ENCODE measurements around the gene CBL. TPM values are rescaled to one million over a fixed set of nuclear protein-coding genes. Genes with fewer than 3 reads are reported as not detected.

CBL gene
- total and polyA plus RNA-seq, 12 donors, result 2.7 to 15.6 (median 8.2) TPM

DNA sequence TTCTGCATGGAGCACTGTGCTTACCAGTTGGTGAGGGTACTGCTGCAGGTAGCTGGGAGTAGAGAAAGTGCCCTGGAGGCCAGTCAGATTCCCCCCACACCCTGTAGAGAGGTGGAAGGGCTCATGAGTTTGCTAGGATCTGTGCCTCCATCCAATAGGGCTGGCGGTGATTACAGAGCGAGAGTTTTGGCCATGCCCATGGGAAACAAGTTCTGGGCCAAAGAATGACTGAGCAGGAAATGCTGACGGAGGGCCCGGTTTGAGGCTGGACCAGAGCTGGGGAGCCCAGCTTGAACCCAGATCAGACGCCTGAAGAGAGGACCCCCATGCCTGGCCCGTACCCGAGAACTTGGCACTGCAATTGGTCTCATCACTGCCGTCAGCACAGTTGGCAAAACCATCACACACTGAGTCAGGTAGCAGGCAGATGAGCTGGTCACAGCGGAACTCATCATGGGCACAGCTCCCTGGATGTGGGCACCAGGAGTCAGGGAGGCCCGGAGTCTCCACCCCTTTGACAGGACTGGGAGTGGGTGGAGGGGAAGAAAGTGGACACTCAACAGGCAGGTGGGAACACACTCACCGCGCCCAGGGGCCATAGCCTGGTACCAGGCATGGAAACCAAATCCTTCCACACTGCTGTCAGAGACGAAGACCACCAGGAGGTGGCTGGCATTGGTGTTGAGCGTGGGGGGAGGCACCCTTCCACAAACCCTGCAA, 138.3 kb downstream of the CBL start:
- H3K27me3 ChIP-seq, result peaks cover 0 to 28% (median 0%) of the 10 kb centered on the region in 7 donors
- H3K36me3 ChIP-seq, result no peaks in the 10 kb centered on the region
- intact Hi-C loops (cut with DNase I), result loop anchor here in 1 of 10 donors (5.0 to 10.0 kb wide), 2 partner anchors 38 to 130 kb away; partner anchors contain the start of gene USP2
- H3K4me3 ChIP-seq, result no peak overlapping the region
- DNase-seq, result no peak
- H3K9me3 ChIP-seq, result no peaks in the 10 kb centered on the region
- WGBS, 2 donors, result 74 to 85% methylated on average over 14 of the region's 14 CpGs
- H3K27ac ChIP-seq, result no peak overlapping the region
- H3K4me1 ChIP-seq, result peaks cover 8 to 29% (median 23%) of the 10 kb centered on the region in 9 donors
- no peak for ATAC-seq
- TF ChIP-seq, protein P1, sequence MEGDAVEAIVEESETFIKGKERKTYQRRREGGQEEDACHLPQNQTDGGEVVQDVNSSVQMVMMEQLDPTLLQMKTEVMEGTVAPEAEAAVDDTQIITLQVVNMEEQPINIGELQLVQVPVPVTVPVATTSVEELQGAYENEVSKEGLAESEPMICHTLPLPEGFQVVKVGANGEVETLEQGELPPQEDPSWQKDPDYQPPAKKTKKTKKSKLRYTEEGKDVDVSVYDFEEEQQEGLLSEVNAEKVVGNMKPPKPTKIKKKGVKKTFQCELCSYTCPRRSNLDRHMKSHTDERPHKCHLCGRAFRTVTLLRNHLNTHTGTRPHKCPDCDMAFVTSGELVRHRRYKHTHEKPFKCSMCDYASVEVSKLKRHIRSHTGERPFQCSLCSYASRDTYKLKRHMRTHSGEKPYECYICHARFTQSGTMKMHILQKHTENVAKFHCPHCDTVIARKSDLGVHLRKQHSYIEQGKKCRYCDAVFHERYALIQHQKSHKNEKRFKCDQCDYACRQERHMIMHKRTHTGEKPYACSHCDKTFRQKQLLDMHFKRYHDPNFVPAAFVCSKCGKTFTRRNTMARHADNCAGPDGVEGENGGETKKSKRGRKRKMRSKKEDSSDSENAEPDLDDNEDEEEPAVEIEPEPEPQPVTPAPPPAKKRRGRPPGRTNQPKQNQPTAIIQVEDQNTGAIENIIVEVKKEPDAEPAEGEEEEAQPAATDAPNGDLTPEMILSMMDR (IDR thresholded peaks at IDR 0.05), result no peak

DNA sequence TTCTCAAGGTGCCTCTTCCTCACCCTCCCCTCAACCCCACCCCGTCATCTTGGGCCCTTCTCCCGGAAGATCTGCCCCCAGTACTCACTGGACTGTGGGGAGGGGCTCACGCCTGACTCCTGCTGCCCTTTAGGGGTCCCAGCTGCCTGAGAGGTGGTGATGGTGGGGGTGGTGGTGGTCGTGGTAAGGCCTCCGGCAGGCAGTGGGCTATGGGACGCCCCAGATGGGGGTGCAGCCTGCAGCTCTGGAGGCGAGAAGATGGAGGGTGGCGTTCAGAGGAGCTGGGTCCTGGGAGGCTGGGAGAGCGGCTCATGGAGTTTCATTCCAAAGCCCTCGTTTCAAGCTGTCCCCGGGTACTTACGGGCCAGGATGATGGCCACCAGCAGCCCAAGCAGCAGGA, 139.5 kb downstream of the CBL start:
- peaks cover 0 to 16% (median 0%) of the 10 kb centered on the region in 7 donors for H3K27me3 ChIP-seq
- peaks cover 8 to 25% (median 12%) of the 10 kb centered on the region in 9 donors for H3K4me1 ChIP-seq
- WGBS, 2 donors, result 88 to 92% methylated on average over 12 of the region's 12 CpGs
- H3K9me3 ChIP-seq, result no peaks in the 10 kb centered on the region
- no peak overlapping the region for H3K27ac ChIP-seq
- intact Hi-C loops (cut with DNase I), result loop anchor here in 1 of 10 donors (10.0 kb wide), 1 partner anchor 129 kb away; no protein-coding TSS in a partner anchor
- no peaks in the 10 kb centered on the region for H3K36me3 ChIP-seq
- no peak overlapping the region for H3K4me3 ChIP-seq
- DNase-seq, result no peak
- TF ChIP-seq, protein P1 (IDR thresholded peaks at IDR 0.05), result no peak
- no peak for ATAC-seq

DNA sequence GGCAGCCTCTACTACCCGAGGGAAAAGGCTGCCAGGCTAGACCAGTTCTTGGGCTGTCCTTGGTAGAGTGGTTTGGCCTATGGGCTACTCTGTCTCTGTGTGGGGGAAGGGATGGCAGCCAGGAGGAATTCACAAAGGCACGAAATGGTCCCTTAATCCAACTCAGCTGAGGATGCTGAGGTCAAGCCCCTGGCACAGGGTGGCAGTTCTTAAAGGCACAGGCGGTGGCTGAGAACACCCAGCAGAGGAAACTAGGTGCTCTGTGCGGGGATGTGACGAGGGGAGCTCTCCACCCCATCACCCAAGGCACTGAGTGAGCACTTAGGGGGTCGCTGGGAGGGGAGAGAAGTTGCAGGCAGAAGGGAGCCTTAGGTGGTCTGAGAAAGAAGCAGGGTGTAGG, 140.5 kb downstream of the CBL start, which contains the start of gene MFRP:
Gene MFRP (minus strand): TSS at position 101 of the 400 bp plus-strand sequence. CDS start 192 bp downstream, outside the sequence.
- Histone ChIP-seq H3K9me3 (no peaks in the 10 kb centered on the region), H3K27me3 (peaks cover 0 to 7% (median 0%) of the 10 kb centered on the region in 7 donors), H3K4me1 (peaks cover under 1 to 16% (median 3%) of the 10 kb centered on the region in 9 donors), H3K4me3 (no peak within 1 kb of the TSS), H3K36me3 (no peaks in the 10 kb centered on the region), H3K27ac (peak within 1 kb of the TSS in 1 of 10 donors; percentile 30)
- WGBS, 2 donors, result 73 to 87% methylated on average over 6 of the region's 6 CpGs
- TF ChIP-seq, protein P1 (IDR thresholded peaks at IDR 0.05), result no peak
- intact Hi-C loops (cut with DNase I), result loop anchor here in 1 of 10 donors (10.0 kb wide), 1 partner anchor 128 kb away; no protein-coding TSS in a partner anchor
- DNase-seq (no peak), ATAC-seq (no peak)

DNA sequence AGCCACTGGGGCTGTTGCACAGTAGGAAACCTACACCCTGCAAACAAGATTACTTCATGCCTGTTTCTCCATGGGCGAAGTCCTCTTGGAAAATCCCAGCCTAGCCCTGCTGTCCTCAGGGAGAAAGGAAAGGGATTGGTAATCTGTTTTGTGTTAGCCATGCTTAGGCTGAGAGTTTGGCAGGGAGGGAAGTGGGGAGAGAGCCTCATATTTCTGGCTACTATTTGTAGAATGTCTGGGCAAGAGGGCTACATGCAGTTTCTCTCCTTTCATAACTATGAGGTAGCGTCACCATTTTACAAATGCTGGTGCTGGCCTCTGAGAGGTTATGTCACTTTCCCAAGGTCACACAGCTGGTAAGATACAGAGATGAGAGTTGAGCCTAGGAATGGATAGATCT, 141.1 kb downstream of the CBL start:
- H3K4me1 ChIP-seq, result peaks cover 0 to 13% (median 3%) of the 10 kb centered on the region in 9 donors
- no peaks in the 10 kb centered on the region for H3K36me3 ChIP-seq
- ATAC-seq (peak in 3 of 8 donors; percentile 6 to 22 (median 14)), DNase-seq (no peak)
- TF ChIP-seq, protein P1 (IDR thresholded peaks at IDR 0.05), result no peak
- intact Hi-C loops (cut with DNase I), result loop anchor here in 1 of 10 donors (10.0 kb wide), 1 partner anchor 128 kb away; no protein-coding TSS in a partner anchor
- no peaks in the 10 kb centered on the region for H3K9me3 ChIP-seq
- H3K27ac ChIP-seq, result peak overlapping the region in 1 of 10 donors; percentile 30
- H3K4me3 ChIP-seq, result no peak overlapping the region
- peaks cover 0 to under 1% (median 0%) of the 10 kb centered on the region in 7 donors for H3K27me3 ChIP-seq
- 70 to 80% methylated on average over 2 of the region's 2 CpGs for WGBS, 2 donors
